Activated naive CD8-positive, alpha-beta T cell treated with anti-CD3 and anti-CD28 coated beads for 36 hours (primary cell): ENCODE data around the gene MALL. TPM values are rescaled to one million over a fixed set of nuclear protein-coding genes. Genes with fewer than 3 reads are reported as not detected.
"Not testable (repeated sequence)": the region's sequence is repeated elsewhere in the genome, so short reads cannot be mapped to it uniquely, and the experiment has no call there.

Experiments used
- DNase-seq: peaks from one replicate; pipeline ENCODE4 v3.0.0; 2021
- H3K27ac Mint-ChIP-seq: one replicate; pipeline ENCODE4 v1.8.0; 2022; ENCODE audit warnings: mild to moderate bottlenecking, moderate library complexity, mixed read lengths
- H3K27me3 Mint-ChIP-seq: one replicate; pipeline ENCODE4 v1.8.0; 2022; ENCODE audit warnings: mild to moderate bottlenecking, mixed read lengths
- H3K36me3 Mint-ChIP-seq: one replicate; pipeline ENCODE4 v1.8.0; 2021; ENCODE audit warnings: mild to moderate bottlenecking, mixed read lengths
- H3K4me1 Mint-ChIP-seq: one replicate; pipeline ENCODE4 v1.8.0; 2021; ENCODE audit warnings: mixed read lengths
- H3K4me3 Mint-ChIP-seq: one replicate; pipeline ENCODE4 v1.8.0; 2022; ENCODE audit warnings: mild to moderate bottlenecking, moderate library complexity, mixed read lengths
- H3K9me3 Mint-ChIP-seq: one replicate; pipeline ENCODE4 v1.8.0; 2022; ENCODE audit warnings: mixed read lengths
- total RNA-seq, 2 experiments: library from RNA; stranded (reverse); gene quantifications; one replicate each; pipeline ENCODE4 v1.2.3, GENCODE V29; 2021

Gene MALL
- total RNA-seq, 2 experiments from 2014 or later: 0.35 to 0.42 TPM

DNA sequence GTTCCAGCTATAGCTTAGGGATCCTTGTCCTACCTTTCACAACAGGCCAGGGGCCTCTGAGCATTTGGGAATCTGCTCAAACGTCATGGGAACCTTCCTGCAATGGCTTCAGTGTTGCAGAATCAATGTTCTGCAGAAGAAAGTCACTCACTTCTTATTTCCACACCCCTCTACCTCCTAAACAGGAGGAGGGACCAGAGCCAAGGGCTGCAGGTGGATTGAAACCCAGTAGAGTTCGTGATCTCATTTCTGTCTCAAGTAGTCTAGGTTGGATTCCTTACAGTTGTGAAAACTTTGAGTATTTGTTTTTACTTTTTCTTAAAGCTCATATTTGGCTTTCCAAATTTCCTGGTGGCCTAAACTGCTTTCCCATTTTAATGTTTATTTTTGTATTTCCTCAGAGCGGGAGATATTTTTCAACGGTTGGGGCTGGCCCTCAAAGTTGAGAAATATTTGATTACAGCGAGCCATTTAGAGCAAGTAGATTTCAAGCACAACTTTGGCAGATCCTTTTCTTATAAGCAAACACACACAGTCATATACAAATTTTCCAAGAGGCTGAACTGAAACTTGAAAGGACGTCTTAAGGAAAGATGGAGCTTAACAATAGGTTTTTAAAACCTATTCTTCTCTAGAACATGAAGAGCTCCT lies 20.6 kb downstream of the MALL start:
- H3K4me1 Mint-ChIP-seq, H3K9me3 Mint-ChIP-seq, H3K27ac Mint-ChIP-seq, H3K36me3 Mint-ChIP-seq, DNase-seq, H3K27me3 Mint-ChIP-seq, H3K4me3 Mint-ChIP-seq: not testable (repeated sequence)

DNA sequence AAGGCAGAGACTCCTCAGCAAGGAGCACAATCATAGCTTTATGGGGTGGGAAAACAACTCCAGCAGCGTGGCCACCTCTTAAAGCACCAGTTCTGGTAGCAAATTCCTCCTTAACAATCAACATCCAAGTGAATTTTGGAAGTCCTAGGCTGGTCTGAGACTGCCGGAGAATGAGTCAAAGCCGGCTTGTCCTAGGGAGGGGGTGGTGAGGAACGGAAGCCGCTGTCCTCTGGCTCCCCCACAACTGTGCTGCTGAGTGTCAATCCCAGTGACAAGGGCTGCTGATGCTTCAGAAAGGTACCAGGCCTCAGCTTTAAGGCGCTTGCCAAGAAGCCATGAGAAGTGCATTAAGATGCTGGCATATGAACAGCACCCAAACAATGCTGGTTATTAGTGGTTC lies 21.7 kb downstream of the MALL start:
- not testable (repeated sequence) for H3K27ac Mint-ChIP-seq, H3K27me3 Mint-ChIP-seq, H3K9me3 Mint-ChIP-seq, DNase-seq, H3K4me1 Mint-ChIP-seq, H3K4me3 Mint-ChIP-seq, H3K36me3 Mint-ChIP-seq

DNA sequence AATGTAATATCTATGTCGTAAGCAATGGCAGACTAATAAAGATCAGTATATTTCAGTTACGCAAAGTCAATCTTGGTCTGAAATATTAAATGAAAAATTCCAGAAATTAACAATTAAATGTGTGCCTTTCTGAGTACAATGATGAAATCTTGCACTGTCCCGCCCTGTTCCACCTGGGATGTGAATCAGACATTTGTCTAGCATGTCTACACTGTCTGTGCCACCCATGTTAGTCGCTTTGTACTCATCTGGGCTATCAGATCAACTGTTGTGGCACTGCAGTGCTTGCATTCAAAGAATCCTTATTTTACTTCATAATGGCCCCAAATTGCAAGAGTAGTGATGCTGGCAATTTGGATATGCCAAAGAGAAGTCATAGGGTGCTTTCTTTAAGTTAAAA lies 25.5 kb downstream of the MALL start:
- not testable (repeated sequence) for H3K9me3 Mint-ChIP-seq, H3K27me3 Mint-ChIP-seq, H3K36me3 Mint-ChIP-seq, H3K4me3 Mint-ChIP-seq, H3K4me1 Mint-ChIP-seq, H3K27ac Mint-ChIP-seq, DNase-seq

DNA sequence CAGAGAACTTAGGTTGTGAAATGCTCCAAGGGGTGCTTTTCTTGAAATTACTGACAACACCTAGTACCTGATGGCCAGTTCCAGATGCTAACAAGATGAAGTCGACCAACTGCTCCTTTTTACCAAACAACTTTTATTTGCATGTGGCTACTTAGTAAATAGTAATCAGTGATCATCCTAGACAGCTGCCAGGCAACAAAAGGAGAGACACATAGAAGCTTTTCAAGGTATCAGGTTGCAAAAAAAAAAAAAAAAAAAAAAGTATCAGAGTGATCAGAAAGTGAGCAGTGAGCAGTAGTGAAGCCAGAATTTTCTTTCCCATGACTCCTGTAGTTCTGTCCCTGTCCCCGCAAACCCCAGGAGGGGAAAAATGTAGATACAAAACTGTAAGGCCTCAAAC lies 31.9 kb downstream of the MALL start:
- not testable (repeated sequence) for DNase-seq, H3K9me3 Mint-ChIP-seq, H3K36me3 Mint-ChIP-seq, H3K27ac Mint-ChIP-seq, H3K4me1 Mint-ChIP-seq, H3K4me3 Mint-ChIP-seq, H3K27me3 Mint-ChIP-seq

DNA sequence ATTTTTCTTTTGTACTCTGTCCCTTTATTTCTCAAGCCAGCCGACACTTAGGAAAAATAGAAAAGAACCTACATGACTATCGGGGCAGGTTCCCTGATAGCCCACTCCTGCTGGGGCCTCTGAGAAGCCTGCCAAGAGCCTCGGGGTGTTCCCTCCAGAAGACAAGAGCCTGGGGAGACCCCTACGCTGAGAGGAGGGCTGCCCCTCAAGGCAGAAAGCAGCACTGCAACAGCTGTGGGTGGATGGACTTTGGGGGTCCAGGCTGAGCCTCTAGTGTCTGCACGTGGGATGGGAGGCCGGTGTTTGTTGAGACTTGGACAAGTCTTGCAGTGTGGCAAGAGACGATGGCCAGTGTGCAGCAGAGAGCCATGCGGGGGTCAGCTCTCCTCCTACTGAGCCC lies 32.5 kb downstream of the MALL start:
- not testable (repeated sequence) for DNase-seq, H3K36me3 Mint-ChIP-seq, H3K4me1 Mint-ChIP-seq, H3K27ac Mint-ChIP-seq, H3K27me3 Mint-ChIP-seq, H3K4me3 Mint-ChIP-seq, H3K9me3 Mint-ChIP-seq

DNA sequence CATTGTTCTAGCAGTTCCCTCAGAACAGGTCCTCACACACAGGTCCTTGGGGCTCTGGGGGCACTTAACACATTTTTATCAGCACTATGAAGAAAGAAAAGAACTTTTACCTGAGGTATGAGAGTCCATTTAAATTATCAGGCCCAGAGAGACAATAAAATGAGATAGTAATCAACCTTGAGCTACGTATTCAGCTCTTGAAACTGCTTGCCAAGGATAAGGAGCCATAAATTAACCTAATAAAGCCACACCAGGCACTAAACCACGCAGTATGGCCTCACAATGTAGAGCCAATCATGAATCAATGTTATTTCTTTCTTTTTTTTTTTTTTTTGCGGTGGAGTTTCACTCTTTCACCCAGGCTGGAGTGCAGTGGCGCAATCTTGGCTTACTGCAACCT lies 37.5 kb downstream of the MALL start:
- H3K27ac Mint-ChIP-seq, H3K4me1 Mint-ChIP-seq, DNase-seq, H3K36me3 Mint-ChIP-seq, H3K9me3 Mint-ChIP-seq, H3K4me3 Mint-ChIP-seq, H3K27me3 Mint-ChIP-seq: not testable (repeated sequence)

DNA sequence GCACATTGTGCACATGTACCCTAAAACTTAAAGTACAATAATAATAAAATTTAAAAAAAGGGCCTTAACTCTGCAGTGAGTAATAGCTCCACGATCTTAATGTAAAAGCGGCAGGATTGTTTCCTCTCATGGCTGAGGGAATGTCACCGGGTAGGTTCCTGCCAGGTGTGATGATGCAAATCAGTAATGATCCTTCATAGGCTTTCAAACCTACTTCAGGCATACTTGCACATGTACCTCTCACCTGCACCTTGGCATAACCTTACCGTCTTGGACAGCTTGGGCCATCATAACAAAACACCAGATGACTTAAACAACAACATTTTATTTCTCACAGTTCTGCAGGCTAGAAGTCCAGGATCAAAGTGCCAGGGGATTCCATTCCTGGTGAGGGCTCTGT lies 39.7 kb downstream of the MALL start:
- not testable (repeated sequence) for H3K27me3 Mint-ChIP-seq, H3K4me3 Mint-ChIP-seq, H3K4me1 Mint-ChIP-seq, H3K9me3 Mint-ChIP-seq, DNase-seq, H3K27ac Mint-ChIP-seq, H3K36me3 Mint-ChIP-seq

DNA sequence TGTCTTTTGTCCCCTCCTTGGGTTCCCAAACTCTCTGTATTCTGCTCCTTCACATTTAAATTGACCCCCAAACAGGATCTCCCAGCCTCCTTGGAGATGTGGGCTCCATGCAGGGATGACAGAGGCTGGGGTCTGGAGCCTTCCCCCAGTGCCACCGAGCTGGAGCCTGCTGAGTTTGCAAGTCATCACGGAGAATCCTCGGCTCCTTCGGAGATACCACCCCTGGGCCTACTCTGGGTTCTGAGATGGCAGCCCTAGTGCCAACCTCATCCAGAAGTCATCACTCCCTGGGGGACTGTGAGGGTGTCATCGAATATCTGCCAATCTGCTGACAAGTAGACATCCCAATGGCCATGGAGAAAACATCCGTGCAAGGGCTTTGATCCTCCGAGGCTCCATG lies 45.8 kb downstream of the MALL start:
- not testable (repeated sequence) for H3K4me1 Mint-ChIP-seq, H3K4me3 Mint-ChIP-seq, H3K9me3 Mint-ChIP-seq, H3K27me3 Mint-ChIP-seq, H3K36me3 Mint-ChIP-seq, DNase-seq, H3K27ac Mint-ChIP-seq

DNA sequence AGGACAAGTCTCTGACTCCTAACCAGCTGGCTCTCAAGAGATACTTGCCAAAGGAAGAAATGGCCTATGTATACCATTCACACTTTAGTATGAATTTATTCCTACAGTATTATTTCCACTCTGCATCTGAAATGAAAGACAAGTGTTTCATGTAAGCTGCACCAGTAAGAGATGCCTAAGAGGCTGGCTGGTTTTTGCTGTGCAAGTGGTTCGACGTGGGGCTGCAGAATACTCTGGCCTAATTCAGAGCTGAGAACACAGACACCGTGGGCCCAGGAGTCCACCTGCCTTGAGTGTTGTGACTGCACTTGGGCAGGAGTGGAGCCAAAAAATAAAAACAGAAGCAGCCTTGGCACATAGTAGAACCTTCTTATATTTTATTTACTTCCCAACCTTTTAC lies 47.5 kb downstream of the MALL start:
- not testable (repeated sequence) for DNase-seq, H3K4me1 Mint-ChIP-seq, H3K36me3 Mint-ChIP-seq, H3K27ac Mint-ChIP-seq, H3K9me3 Mint-ChIP-seq, H3K4me3 Mint-ChIP-seq, H3K27me3 Mint-ChIP-seq

DNA sequence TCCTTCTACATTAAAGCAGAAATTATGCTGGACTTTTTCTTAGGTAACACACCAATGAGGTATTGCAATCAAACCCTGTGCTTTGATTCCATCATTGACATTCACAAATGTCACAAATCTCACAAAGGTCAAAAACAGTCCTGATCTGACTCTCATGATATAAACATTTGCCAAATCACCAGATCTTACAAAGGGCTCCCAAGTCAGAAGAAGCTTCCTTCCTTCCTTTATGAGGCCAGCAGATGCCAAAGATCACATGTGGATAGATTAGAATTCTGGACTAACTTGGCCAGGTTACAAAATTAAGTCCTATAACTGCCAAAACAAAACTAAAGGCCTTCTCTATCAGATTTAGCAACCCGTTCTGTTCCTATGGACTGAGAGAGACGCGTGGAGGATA lies 53.3 kb downstream of the MALL start:
- not testable (repeated sequence) for H3K4me1 Mint-ChIP-seq, H3K27ac Mint-ChIP-seq, H3K27me3 Mint-ChIP-seq, H3K36me3 Mint-ChIP-seq, DNase-seq, H3K4me3 Mint-ChIP-seq, H3K9me3 Mint-ChIP-seq

DNA sequence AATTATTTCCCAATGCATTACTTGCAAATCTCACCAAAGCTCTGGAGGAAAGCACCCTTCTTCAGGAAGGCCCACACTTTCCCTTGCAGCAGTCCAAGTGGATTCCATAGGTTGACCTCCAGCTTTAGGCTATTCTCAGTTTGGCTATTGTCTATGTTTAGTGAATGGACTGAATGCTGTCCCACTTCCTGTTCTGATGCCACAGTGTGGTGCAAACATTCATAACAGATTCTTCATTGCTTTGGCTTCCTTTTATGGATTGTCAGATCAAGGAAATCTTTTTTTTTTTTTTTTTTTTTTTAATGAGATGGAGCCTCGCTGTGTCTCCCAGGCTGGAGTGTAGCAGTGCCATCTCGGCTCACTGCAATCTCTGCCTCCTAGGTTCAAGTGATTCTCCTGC lies 55.1 kb downstream of the MALL start:
- not testable (repeated sequence) for H3K27ac Mint-ChIP-seq, H3K9me3 Mint-ChIP-seq, H3K27me3 Mint-ChIP-seq, H3K36me3 Mint-ChIP-seq, H3K4me3 Mint-ChIP-seq, H3K4me1 Mint-ChIP-seq, DNase-seq

DNA sequence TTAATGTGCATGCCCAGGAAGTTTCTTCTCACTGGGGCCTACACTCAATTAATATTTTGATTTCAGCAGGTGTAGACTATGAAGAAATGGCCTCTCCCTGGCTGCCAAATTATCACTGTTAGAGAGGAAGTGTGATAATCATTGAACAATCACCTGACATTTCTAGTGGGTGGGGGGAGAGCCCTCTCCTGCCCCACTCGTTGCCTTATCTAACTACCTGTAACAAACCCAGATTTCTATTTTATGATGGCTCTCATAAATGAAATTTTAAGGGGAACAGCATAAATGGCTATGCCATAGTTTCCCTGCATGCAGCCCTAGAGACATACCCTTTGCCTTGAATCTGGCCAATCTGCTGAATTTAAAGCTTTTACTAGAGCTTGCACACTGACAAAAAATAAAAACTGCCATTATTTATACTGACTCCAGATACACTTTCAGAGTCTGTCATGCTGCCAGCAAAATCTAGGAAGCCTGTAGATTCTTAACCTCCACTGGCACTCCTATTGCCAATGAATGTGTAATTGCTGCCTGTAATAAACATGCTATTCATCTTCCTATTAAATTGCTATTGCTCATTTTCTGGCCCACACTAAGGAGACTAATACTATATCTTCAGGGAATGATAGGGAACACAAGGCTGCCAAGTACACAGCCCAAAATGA lies 55.8 kb downstream of the MALL start:
- not testable (repeated sequence) for H3K9me3 Mint-ChIP-seq, H3K27me3 Mint-ChIP-seq, DNase-seq, H3K4me3 Mint-ChIP-seq, H3K4me1 Mint-ChIP-seq, H3K36me3 Mint-ChIP-seq, H3K27ac Mint-ChIP-seq

DNA sequence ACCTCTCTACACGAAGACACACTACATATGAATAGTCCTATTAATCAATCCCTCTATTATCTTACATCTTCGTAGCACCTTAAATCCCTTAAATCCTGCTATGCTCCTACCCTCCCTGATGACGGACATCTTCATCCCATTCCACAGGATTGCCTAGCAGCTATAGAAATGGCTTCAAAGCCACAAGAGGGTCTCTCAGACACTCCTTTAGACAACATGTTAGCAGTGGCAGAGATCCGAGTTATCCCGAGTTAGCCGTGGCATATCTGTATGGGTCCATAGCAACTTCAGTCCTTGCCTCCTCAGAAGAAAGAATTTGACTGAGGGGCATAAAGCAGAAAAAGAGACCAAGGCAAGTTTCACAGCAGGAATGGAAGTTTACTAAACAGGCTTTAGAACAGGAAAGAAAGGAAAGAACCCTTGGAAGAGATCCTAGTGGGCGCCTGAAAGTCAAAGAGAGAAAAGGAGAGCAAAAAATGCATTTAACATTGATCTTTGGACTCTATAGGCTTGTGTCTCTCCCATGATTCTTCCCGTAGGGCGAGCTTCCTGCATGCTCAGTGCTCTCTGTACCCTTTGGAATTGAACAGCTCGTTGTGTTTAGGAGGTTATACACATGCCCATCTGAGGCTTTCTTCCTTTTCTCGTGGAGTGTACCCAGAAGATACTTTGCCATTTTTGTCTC lies 56.5 kb downstream of the MALL start:
- H3K4me1 Mint-ChIP-seq, H3K9me3 Mint-ChIP-seq, H3K4me3 Mint-ChIP-seq, DNase-seq, H3K27ac Mint-ChIP-seq, H3K36me3 Mint-ChIP-seq, H3K27me3 Mint-ChIP-seq: not testable (repeated sequence)

DNA sequence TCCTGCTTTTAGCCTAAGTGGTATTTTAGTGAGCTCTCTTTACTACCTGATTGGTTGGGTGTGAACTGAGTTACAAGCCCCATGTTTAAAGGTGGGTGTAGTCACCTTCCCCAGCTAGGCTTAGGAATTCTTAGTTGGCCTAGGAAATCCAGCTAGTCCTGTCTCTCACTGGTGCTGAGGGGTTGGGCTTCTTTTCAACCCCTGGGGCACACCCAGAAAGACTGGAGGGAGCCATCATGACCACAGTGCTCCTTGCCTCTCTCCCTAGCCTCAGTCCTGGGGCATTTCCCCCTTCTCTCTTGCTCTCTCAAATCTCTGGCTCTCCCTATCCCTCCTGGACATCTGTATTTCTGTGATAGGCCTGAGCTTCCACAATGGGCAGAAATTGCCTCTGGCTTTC lies 57.6 kb downstream of the MALL start:
- not testable (repeated sequence) for H3K4me1 Mint-ChIP-seq, DNase-seq, H3K9me3 Mint-ChIP-seq, H3K27me3 Mint-ChIP-seq, H3K36me3 Mint-ChIP-seq, H3K27ac Mint-ChIP-seq, H3K4me3 Mint-ChIP-seq

DNA sequence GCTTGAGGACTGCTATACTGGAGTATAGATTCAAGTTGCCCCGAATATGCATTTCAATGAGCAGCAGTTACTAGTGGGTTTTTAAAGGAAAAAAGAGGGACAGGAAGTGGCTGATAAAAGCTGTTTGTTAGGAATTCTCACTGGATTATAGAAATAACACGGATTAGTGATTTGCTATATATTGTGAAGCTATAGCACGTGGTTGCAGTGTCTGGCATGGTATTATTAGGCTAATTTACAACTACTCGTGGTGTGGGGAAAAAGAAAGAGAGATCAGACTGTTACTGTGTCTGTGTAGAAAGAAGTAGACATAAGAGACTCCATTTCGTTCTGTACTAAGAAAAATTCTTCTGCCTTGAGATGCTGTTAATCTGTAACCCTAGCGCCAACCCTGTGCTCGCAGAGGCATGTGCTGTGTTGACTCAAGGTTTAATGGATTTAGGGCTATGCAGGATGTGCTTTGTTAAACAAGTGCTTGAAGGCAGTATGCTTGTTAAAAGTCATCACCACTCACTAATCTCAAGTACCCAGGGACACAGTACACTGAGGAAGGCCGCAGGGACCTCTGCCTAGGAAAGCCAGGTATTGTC lies 59.7 kb downstream of the MALL start:
- H3K9me3 Mint-ChIP-seq: not testable (repeated sequence)

More for the DNA sequence above, 59.7 kb downstream of the MALL start:
- not testable (repeated sequence) for H3K4me1 Mint-ChIP-seq, H3K36me3 Mint-ChIP-seq, H3K27me3 Mint-ChIP-seq, H3K27ac Mint-ChIP-seq, H3K4me3 Mint-ChIP-seq, DNase-seq
